Effector CD8-positive, alpha-beta T cell (primary cell): ENCODE data around the gene HOOK2.
A peak's percentile ranks its signal among the peaks of the same experiment; 100 is the strongest.

Experiments
- DNase-seq: peaks from one replicate; lab custom pipeline; 2025; lab: John Stamatoyannopoulos, UW

HOOK2 gene

GRCh38 chr19:12783291-12783848 is 8.0 kb upstream of the HOOK2 start:
- DNase-seq, result peak; percentile 46

GRCh38 chr19:12782424-12783290 is 7.3 kb upstream of the HOOK2 start:
- DNase-seq, result peak; percentile 95

GRCh38 chr19:12782174-12782423 is 6.7 kb upstream of the HOOK2 start:
- no peak for DNase-seq

- DNase-seq, result no peak
Observed at GRCh38 chr19:12779162-12779993, 4.0 kb upstream of the HOOK2 start.

- no peak for DNase-seq
Observed at GRCh38 chr19:12778905-12779161, 3.5 kb upstream of the HOOK2 start.

- peak; percentile 31 for DNase-seq
Observed at GRCh38 chr19:12778017-12778904, 2.9 kb upstream of the HOOK2 start.

GRCh38 chr19:12777217-12778016 is 2.1 kb upstream of the HOOK2 start:
- DNase-seq, result peak; percentile 71

GRCh38 chr19:12773571-12773970 is 1.8 kb downstream of the HOOK2 start:
- no peak for DNase-seq

GRCh38 chr19:12772323-12772722 is 3.0 kb downstream of the HOOK2 start:
- no peak for DNase-seq

GRCh38 chr19:12770922-12771321 is 4.4 kb downstream of the HOOK2 start:
- DNase-seq, result no peak

- peak; percentile 24 for DNase-seq
Observed at GRCh38 chr19:12769689-12770088, 5.7 kb downstream of the HOOK2 start.

- no peak for DNase-seq
Observed at GRCh38 chr19:12767666-12768065, 7.7 kb downstream of the HOOK2 start.

GRCh38 chr19:12767150-12767549 is 8.2 kb downstream of the HOOK2 start:
- no peak for DNase-seq

GRCh38 chr19:12766051-12766521 is 9.3 kb downstream of the HOOK2 start:
- DNase-seq, result peak; percentile 73

GRCh38 chr19:12764698-12765097 is 10.7 kb downstream of the HOOK2 start:
- no peak for DNase-seq

- DNase-seq, result no peak
Observed at GRCh38 chr19:12763100-12763499, 12.3 kb downstream of the HOOK2 start.

GRCh38 chr19:12759686-12760085 is 15.7 kb downstream of the HOOK2 start:
- no peak for DNase-seq

GRCh38 chr19:12757544-12758274 is 17.6 kb downstream of the HOOK2 start:
- DNase-seq, result peak; percentile 40

- DNase-seq, result no peak
Observed at GRCh38 chr19:12756150-12756883, 19.0 kb downstream of the HOOK2 start.
